H9 (cell line): ENCODE data around the gene ANGPT4. TPM values are rescaled to one million over a fixed set of nuclear protein-coding genes. Genes with fewer than 3 reads are reported as not detected.

ENCODE experiments used
- DNase-seq: peaks from one replicate; pipeline ENCODE4 v3.0.0-alpha.2; 2017
- H2AFZ ChIP-seq: one replicate; pipeline ENCODE4 v1.6.1; 2013; ENCODE audit warnings: mild to moderate bottlenecking, low read length, control low read depth, moderate library complexity
- H2AK5ac ChIP-seq: 2 replicates; pipeline ENCODE4 v1.6.1; 2013; ENCODE audit warnings: low read length, control low read depth, mixed read lengths; ENCODE audit not compliant: insufficient read length
- H2BK120ac ChIP-seq: one replicate; pipeline ENCODE4 v1.6.1; 2013; ENCODE audit warnings: low read depth, mild to moderate bottlenecking, low read length, control low read depth, inconsistent platforms; ENCODE audit not compliant: poor library complexity, severe bottlenecking
- H2BK12ac ChIP-seq: 2 replicates; pipeline ENCODE4 v1.6.1; 2013; ENCODE audit warnings: low read length, control low read depth, mixed read lengths, low read depth; ENCODE audit not compliant: insufficient read length
- H2BK15ac ChIP-seq: 2 replicates; pipeline ENCODE4 v1.6.1; 2013; ENCODE audit warnings: low read depth, low read length, control low read depth
- H2BK20ac ChIP-seq: one replicate; pipeline ENCODE4 v1.6.1; 2013; ENCODE audit warnings: low read depth, mild to moderate bottlenecking, low read length, control low read depth, inconsistent platforms; ENCODE audit not compliant: poor library complexity, severe bottlenecking
- H2BK5ac ChIP-seq: 2 replicates; pipeline ENCODE4 v1.6.1; 2013; ENCODE audit warnings: low read length, control low read depth, mixed read lengths; ENCODE audit not compliant: insufficient read length
- H3K14ac ChIP-seq: 2 replicates; pipeline ENCODE4 v1.6.1; 2013; ENCODE audit warnings: low read length, control low read depth; ENCODE audit not compliant: insufficient read depth
- H3K18ac ChIP-seq: 2 replicates; pipeline ENCODE4 v1.6.1; 2013; ENCODE audit warnings: low read depth, mild to moderate bottlenecking, mixed read lengths, low read length, control low read depth; ENCODE audit not compliant: insufficient read length
- H3K23ac ChIP-seq: 2 replicates; pipeline ENCODE4 v1.6.1; 2013; ENCODE audit warnings: low read length, control low read depth, mixed read lengths, low read depth; ENCODE audit not compliant: insufficient read length
- H3K23me2 ChIP-seq: 2 replicates; pipeline ENCODE4 v1.6.1; 2013; ENCODE audit warnings: low read depth, mild to moderate bottlenecking, mixed read lengths, low read length, control low read depth; ENCODE audit not compliant: insufficient read length, poor library complexity, severe bottlenecking
- H3K27ac ChIP-seq: 2 replicates; pipeline ENCODE4 v1.5.1; 2013; ENCODE audit warnings: low read length, control low read depth, mixed read lengths, low read depth; ENCODE audit not compliant: insufficient read length
- H3K27me3 ChIP-seq: 2 replicates; pipeline ENCODE4 v1.6.1; 2013; ENCODE audit warnings: low read length, control low read depth, inconsistent platforms; ENCODE audit not compliant: insufficient read depth
- H3K4ac ChIP-seq: 2 replicates; pipeline ENCODE4 v1.6.1; 2013; ENCODE audit warnings: low read depth, mild to moderate bottlenecking, control low read depth, inconsistent platforms, low read length, moderate library complexity
- H3K4me1 ChIP-seq: 2 replicates; pipeline ENCODE4 v1.6.1; 2013; ENCODE audit warnings: low read length, control low read depth, inconsistent platforms; ENCODE audit not compliant: insufficient read depth
- H3K4me2 ChIP-seq: 2 replicates; pipeline ENCODE4 v1.6.1; 2013; ENCODE audit warnings: low read length, control low read depth, mixed read lengths; ENCODE audit not compliant: insufficient read length, insufficient read depth
- H3K56ac ChIP-seq: 2 replicates; pipeline ENCODE4 v1.6.1; 2013; ENCODE audit warnings: low read depth, mild to moderate bottlenecking, mixed read lengths, low read length, control low read depth; ENCODE audit not compliant: insufficient read length
- H3K79me1 ChIP-seq: 2 replicates; pipeline ENCODE4 v1.6.1; 2013; ENCODE audit warnings: low read depth, mild to moderate bottlenecking, moderate library complexity, low read length, control low read depth, inconsistent platforms; ENCODE audit not compliant: insufficient read depth, poor library complexity, severe bottlenecking
- H3K79me2 ChIP-seq: 2 replicates; pipeline ENCODE4 v1.6.1; 2013; ENCODE audit warnings: low read length, control low read depth, inconsistent platforms; ENCODE audit not compliant: insufficient read depth
- H3K9ac ChIP-seq: 2 replicates; pipeline ENCODE4 v1.6.1; 2013; ENCODE audit warnings: low read length, control low read depth, mixed read lengths; ENCODE audit not compliant: insufficient read length; ENCODE audit errors: extremely low read depth
- H3K9me3 ChIP-seq: one replicate; pipeline ENCODE4 v1.6.1; 2013; ENCODE audit warnings: low read depth, low read length, inconsistent platforms; ENCODE audit not compliant: control insufficient read depth
- H3T11ph ChIP-seq: one replicate; pipeline ENCODE4 v1.6.1; 2013; ENCODE audit warnings: mild to moderate bottlenecking, low read length, control low read depth, inconsistent platforms
- H4K20me1 ChIP-seq: one replicate; pipeline ENCODE4 v1.6.1; 2013; ENCODE audit not compliant: control insufficient read depth, insufficient read length, insufficient read depth
- H4K5ac ChIP-seq: 2 replicates; pipeline ENCODE4 v1.6.1; 2013; ENCODE audit warnings: low read depth, mild to moderate bottlenecking, mixed read lengths, low read length, control low read depth; ENCODE audit not compliant: insufficient read length
- H4K8ac ChIP-seq: replicated peaks from 2 replicates; pipeline ENCODE4 v1.6.1; 2013; ENCODE audit warnings: low read length, control low read depth, mixed read lengths, low read depth; ENCODE audit not compliant: insufficient read length
- H4K91ac ChIP-seq: 2 replicates; pipeline ENCODE4 v1.6.1; 2013; ENCODE audit warnings: low read depth, mild to moderate bottlenecking, moderate library complexity, mixed read lengths, low read length, control low read depth; ENCODE audit not compliant: insufficient read length
- H3K27ac Mint-ChIP-seq, 3 experiments: 2 replicates in 2 of 3; 3 replicates in 1 of 3; pipeline ENCODE4 v1.8.0; 2020 to 2021; ENCODE audit warnings: mixed read lengths in 3 of 3, mild to moderate bottlenecking in 1 of 3, moderate library complexity in 1 of 3
- H3K27me3 Mint-ChIP-seq: 2 replicates; pipeline ENCODE4 v1.8.0; 2021; ENCODE audit warnings: low read depth, mild to moderate bottlenecking, moderate library complexity, mixed read lengths
- H3K36me3 Mint-ChIP-seq, 3 experiments: 2 replicates in 2 of 3; 3 replicates in 1 of 3; pipeline ENCODE4 v1.8.0; 2020 to 2021; ENCODE audit warnings: low read depth in 3 of 3, mixed read lengths in 3 of 3; ENCODE audit not compliant: insufficient read depth in 1 of 3
- H3K4me1 Mint-ChIP-seq, 2 experiments: 2 replicates each; pipeline ENCODE4 v1.8.0; 2020; ENCODE audit warnings: mixed read lengths in 2 of 2
- H3K4me3 Mint-ChIP-seq, 2 experiments: 2 replicates in 1 of 2; 3 replicates in 1 of 2; pipeline ENCODE4 v1.8.0; 2020 to 2021; ENCODE audit warnings: mild to moderate bottlenecking in 2 of 2, mixed read lengths in 2 of 2, moderate library complexity in 1 of 2
- H3K9me3 Mint-ChIP-seq, 2 experiments: 2 replicates in 1 of 2; 3 replicates in 1 of 2; pipeline ENCODE4 v1.8.0; 2020; ENCODE audit warnings: mild to moderate bottlenecking in 2 of 2, mixed read lengths in 2 of 2, moderate library complexity in 1 of 2
- WGBS: extraction: QIAGEN DNeasy Blood & Tissue Kit; methylation state at CpG from one replicate; pipeline ENCODE4 v1.1.7; 2013; ENCODE audit warnings: missing lambda C conversion rate, low lambda C conversion rate, mixed read lengths; ENCODE audit not compliant: insufficient read length; ENCODE audit errors: extremely low coverage; 5-methylcytosine and 5-hydroxymethylcytosine counted together
- total RNA-seq: library from RNA; stranded (reverse); gene quantifications from 2 replicates; pipeline ENCODE4 v1.2.1, GENCODE V29; 2021
- TF ChIP-seq, protein P1 (sequence below): fragments of 200-600 bp; sonication (generic); conservative IDR thresholded peaks from 3 replicates; pipeline ENCODE4 v1.8.0; 2021; ENCODE audit warnings: antibody characterized with exemption, mild to moderate bottlenecking

ANGPT4 gene
- total RNA-seq, 1 experiment from 2014 or later: 0.11 TPM

DNA sequence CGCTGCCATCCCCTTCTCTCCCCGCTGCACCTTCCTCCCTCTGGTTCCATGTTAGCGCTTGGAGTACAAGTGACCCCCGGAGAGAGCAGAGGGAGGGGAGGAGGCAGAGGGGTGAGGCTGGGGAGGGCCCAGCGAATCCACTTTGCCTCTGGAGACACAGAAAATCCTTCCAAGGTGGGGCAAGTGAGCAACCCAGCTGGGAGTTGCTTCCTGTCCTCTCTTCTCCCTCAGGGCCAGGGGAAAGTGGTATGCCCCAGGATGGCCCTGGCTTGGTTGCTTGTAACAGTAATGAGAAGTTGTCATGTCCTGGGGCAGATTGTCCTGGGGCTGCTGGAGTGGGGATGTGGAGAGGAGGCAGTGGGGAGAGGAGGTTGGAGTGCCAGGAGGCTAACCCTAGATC lies 691 bp upstream of the ANGPT4 start:
- no peaks in the 10 kb centered on the region for H3K27me3 ChIP-seq
- H3K4me3 Mint-ChIP-seq: peak overlapping the region in 1 of 2 experiments; percentile 22; a peak in 1 of 5 replicates
- H3K79me2 ChIP-seq: no peaks in the 10 kb centered on the region
- no peak overlapping the region for H2BK20ac ChIP-seq
- H3K4ac ChIP-seq: no peak overlapping the region
- no peak overlapping the region for H3K9ac ChIP-seq
- no peak overlapping the region for H2BK120ac ChIP-seq
- H3K27ac Mint-ChIP-seq: no peak overlapping the region
- no peak overlapping the region for H2BK12ac ChIP-seq
- peaks cover 12% of the 10 kb centered on the region for H3K27me3 Mint-ChIP-seq
- H4K8ac ChIP-seq: no peak overlapping the region
- H3K23ac ChIP-seq: no peak overlapping the region
- no peak overlapping the region for H2BK5ac ChIP-seq
- no peak overlapping the region for H2AK5ac ChIP-seq
- peak; percentile 34 for DNase-seq
- no peak overlapping the region for H3K27ac ChIP-seq
- H3K9me3 Mint-ChIP-seq: no peaks in the 10 kb centered on the region
- no peak overlapping the region for H2AFZ ChIP-seq
- H3K79me1 ChIP-seq: no peaks in the 10 kb centered on the region
- no CpG with 5 or more reads among the region's 5 CpGs for WGBS
- peaks cover 9 to 25% of the 10 kb centered on the region in 2 experiments for H3K4me1 Mint-ChIP-seq
- H2BK15ac ChIP-seq: no peak overlapping the region
- H3K9me3 ChIP-seq: no peaks in the 10 kb centered on the region
- TF ChIP-seq, protein P1, sequence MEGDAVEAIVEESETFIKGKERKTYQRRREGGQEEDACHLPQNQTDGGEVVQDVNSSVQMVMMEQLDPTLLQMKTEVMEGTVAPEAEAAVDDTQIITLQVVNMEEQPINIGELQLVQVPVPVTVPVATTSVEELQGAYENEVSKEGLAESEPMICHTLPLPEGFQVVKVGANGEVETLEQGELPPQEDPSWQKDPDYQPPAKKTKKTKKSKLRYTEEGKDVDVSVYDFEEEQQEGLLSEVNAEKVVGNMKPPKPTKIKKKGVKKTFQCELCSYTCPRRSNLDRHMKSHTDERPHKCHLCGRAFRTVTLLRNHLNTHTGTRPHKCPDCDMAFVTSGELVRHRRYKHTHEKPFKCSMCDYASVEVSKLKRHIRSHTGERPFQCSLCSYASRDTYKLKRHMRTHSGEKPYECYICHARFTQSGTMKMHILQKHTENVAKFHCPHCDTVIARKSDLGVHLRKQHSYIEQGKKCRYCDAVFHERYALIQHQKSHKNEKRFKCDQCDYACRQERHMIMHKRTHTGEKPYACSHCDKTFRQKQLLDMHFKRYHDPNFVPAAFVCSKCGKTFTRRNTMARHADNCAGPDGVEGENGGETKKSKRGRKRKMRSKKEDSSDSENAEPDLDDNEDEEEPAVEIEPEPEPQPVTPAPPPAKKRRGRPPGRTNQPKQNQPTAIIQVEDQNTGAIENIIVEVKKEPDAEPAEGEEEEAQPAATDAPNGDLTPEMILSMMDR: no peak
- no peak overlapping the region for H3T11ph ChIP-seq
- no peaks in the 10 kb centered on the region; the same call in 1 of the 2 replicates for H3K4me1 ChIP-seq
- no peaks in the 10 kb centered on the region for H4K20me1 ChIP-seq
- no peak overlapping the region for H3K4me2 ChIP-seq
- no peak overlapping the region for H3K18ac ChIP-seq
- no peaks in the 10 kb centered on the region; a peak in 1 of 7 replicates for H3K36me3 Mint-ChIP-seq
- no peaks in the 10 kb centered on the region for H3K23me2 ChIP-seq
- no peak overlapping the region for H4K5ac ChIP-seq
- H4K91ac ChIP-seq: no peak overlapping the region
- no peak overlapping the region for H3K14ac ChIP-seq
- H3K56ac ChIP-seq: no peak overlapping the region
